Amniotic stem cell (primary cell): ENCODE results near the gene ATG12.
"Not testable (repeated sequence)": the region's sequence is repeated elsewhere in the genome, so short reads cannot be mapped to it uniquely, and the experiment has no call there.

Experiments
- DNase-seq: peaks from one replicate; lab custom pipeline; 2025; lab: John Stamatoyannopoulos, UW

The ATG12 gene

DNA sequence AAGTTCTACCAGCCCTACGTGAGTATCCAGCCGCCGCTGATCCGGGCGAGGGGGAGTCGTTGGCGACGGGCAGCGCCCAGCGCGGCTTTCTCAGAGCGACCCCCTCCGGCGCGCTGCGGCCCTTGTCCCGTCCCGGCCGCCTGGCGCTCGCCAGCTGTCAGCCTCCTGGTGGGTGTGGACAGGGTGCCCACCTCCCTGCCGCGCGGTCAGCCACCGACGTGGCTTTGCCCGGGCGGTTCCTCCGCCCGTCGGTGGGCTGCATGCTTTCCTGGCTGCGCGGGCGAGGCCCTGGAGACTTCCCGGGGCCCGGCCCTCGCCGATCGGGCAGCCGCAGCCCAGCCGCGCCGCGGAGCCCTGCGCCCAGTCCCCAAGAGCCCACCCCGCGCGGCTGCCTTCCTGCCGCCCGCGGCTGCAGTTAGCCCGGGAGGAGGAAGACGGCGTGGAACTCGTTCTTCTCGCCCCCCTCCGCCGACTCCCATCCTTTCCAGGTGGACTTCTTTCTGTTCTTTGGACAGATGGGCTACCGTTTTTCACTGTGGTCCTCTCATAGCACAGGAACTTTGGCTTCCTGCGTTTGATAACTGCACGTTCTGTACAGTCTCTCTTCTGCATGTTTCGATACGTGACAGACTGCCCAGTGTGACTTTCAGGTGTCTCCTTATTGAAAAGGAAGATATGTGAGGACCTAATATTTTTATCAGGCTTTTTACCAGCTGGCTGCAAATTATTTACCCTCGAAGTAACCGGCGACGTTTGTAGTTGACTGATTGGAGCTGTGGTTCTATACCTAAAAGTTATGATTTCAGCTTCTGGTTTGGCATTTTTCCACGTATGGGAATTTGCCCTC lies 947 bp upstream of the ATG12 start:
- peak; percentile 71 for DNase-seq

DNA sequence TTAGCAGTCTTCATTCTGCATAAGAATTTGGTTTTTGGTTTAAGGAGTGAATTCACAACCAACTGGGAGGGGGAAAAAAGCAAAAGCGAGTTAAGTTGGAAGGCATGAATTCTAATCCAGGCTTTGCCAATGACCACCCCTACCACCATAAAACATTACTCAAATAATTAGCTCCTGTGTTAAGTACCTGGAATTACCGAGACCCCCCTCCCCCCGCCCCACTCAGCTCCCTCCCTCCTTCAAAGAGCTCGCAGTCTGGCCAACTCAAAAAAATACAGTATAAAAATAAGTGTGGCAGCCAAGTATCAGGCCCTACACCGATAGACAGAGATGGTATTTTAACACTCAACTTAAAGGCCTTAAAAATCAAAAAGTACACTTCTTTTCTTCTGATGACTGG lies 492 bp downstream of the ATG12 start:
- DNase-seq = no peak

DNA sequence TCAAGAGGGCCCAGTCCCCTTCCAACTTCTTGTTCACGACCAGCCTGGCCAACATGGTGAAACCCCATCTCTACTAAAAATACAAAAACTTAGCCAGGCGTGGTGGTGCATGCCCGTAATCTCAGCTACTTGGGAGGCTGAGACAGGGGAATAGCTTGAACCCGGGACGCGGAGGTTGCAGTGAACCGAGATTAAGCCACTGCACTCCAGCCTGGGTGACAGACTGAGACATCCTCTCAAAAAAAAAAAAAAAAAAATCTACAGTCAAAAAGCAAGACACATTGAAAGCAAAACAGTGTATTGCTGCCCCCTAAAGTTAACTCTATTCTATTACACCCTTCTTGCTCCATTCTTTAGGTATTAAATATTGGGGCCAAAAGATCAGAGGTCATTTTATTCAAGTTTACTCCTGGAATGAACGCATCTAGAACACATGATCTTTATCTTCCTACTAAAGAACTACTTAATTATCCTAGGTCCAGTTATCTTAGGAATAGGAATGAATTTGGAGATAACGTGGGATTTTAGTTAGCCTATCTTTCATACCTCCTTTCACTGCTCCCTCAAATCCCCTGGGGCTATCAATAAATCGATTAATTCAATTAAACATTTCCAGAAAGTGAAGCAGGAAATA lies 2.4 kb downstream of the ATG12 start:
- DNase-seq = peak; percentile 27

DNA sequence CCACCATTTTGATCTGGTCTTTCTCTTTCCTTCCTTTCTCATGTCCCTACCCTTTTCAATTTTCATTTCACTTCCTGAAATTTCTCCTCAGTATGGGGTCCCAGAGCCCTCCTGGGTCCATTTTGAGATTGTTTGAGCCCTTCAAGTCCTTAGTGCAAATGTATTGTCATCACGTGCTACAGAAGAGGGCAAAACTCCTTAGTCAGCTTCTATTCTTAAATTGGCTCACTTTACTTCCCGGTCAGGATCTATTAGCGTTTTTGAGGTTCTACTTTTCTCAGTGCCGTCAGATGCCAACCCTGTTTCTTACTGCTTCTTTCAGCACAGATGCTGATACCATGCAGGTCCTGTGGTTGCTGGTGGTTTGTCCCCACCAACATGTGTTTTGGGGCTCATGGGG lies 5.9 kb downstream of the ATG12 start:
- DNase-seq = no peak

DNA sequence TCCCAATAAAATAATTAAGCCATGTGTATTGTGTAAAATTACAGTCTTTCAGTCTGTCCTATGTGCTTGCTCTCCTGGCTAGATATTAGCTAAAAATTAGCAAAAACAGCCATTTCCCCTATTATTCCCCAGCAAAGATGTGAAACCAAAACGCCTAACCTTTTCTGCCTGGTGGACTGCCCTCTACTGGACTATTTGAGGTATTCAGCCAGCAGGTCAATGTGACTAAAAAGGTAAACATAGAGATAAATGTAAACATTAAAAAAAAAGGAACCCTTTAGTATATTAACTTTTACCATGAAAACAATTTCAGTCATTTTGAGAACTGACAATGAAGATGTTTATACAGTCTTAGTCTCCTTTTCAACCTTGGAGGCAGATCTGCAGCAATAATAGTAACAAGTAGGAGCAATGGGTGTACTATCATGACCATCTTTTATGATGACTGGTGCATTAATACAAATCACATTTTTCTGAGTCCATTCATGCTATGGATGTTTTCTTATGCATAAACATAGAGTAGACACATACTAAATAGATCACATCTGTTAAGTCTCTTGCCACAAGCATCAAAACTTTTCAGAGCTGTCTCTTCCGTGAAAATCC lies 10.1 kb downstream of the ATG12 start:
- DNase-seq = peak; percentile 52

DNA sequence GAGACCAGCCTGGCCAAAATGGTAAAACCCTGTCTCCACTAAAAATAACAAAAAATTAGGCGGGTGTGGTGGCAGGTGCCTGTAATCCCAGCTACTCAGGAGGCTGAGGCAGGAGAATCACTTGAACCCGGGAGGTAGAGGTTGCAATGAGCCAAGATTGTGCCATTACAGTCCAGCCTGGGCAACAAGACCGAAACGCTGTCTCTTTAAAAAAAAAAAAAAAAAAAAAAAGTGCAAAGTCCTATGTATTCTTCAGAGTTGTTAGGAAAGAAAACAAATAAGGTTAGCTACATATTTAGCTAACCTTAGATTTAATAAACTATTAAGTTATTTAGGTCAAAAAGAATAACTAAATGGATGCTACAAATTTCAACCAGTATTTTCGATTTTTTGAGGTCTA lies 11.5 kb downstream of the ATG12 start:
- DNase-seq = no peak

DNA sequence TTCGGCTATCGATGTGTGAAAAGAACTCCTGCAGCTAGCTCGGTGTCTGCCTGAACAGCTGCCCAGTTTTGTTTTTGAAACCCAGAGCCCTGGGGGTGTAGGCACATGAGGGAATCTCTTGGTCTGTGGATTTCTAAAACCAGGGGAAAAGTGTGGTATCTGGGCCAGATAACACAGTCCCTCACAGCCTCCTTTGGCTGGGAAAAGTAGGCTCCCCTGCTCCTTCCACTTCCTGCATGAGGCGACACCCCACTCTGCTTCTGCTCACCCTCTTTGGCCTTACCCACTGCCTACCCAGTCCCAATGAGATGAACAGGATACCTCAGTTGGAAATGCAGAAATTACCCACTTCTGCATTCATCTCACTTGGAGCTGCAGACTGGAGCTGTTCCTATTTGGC lies 15.4 kb downstream of the ATG12 start:
- no peak for DNase-seq

DNA sequence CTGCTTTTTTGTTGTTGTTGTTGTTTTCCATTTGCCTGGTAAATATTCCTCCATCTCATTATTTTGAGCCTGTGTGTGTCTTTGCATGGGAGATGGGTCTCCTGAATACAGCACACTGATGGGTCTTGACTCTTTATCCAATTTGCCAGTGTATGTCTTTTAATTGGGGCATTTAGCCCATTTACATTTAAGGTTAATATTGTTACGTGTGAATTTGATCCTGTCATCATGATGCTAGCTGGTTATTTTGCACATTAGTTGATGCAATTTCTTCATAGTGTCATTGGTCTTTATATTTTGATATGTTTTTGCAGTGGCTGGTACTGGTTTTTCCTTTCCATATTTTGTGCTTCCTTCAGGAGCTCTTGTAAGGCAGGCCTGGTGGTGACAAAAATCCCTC lies 16.4 kb downstream of the ATG12 start:
- not testable (repeated sequence) for DNase-seq

DNA sequence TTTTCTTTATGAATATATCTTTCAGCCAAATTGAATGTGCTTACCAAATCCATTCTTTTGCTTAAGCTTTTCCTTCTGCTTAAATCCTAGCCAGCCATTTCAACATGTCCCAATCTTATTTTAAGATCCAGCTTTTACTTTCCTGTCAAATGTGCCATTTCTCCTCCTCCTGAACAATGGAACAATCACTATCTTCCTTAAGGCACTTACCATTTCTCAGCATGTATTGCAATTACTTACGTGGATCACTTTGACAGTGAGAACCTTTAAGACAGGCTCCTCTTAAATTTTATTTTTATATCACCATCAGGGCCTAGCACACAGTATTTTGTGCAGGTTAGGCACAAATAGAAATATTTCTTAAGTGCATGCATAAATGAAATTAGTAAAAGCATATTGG lies 20.5 kb downstream of the ATG12 start:
- no peak for DNase-seq

DNA sequence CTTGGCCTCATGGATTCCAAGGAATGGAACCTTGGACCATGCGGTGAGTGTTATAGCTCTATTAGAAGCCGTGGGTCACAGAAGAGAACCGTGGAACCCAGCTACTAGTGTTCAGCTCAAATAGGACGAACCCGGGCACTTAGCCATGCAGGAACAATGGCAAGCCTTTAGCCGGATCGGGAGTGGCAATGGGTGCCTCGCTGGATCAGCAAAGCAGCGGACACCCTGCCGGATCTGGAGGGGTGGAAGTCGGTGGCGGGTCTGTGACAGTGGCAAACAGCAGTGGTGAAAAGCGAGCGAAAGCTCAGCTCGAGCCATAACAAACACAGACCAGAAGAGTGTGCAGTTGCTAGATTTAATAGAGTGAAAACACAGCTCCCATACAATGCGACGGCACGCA lies 22.5 kb downstream of the ATG12 start:
- DNase-seq = no peak

DNA sequence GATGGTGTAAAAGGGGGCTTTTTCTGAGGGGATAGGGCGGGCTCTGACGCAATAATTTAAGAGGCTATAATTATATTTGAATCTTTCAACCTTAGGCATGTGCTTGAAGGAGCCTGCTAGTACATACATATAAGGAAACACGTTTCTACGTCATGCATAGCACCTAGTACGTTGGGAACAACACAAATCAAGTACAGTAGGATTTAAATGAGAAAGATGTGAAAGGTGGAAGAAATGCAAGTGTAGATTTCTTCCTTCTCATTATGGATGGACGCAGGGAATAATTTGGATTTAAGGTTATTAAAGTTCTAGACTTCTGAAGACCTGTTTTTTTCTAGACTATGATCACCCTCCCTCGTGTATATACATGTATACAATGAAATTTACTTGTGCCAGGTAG lies 24.0 kb downstream of the ATG12 start:
- no peak for DNase-seq

DNA sequence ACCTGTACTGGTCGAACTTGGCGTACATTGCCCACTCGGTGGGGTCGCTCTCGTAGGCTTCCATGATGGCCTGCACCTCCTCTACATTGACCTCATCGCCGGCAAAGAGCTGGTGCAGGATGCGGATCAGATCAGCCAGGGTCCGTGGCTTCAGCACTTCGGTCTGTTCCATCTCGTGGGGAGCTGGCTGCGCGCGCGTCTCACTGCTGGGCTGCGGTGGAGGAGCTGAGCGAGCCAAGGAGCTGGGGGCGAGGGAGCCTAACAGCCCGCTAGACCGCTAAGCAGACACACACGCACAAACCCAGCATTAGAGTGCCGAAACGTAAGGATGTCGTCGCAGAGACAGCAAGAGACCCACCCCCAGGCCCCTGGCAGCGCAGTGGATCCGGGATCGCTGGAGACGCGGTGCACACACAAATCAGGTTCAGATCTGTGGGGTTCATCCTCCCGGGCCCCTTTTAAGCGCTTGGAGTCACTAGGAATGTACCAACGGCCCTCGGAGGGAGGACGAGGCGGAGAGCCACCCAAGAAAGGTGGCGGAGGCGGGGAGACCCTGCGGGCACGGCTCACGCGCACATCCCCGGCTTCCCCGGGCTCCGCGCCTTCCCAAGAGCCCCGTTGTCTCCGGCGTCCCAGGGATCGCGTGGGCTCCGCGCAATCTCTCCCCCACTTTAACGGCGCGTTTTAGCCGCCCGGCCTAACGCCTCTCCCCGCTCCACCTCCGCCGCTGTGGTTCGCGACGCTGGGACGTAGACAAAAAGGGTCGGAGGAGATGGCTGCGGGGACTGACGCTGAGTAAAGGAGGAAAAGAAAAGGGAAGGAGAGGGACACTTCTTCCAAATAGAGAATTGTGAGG lies 24.9 kb downstream of the ATG12 start, which contains the start of gene CDO1:
Gene CDO1 (minus strand): TSS at position 434 of the 856 bp plus-strand sequence. CDS start 262 bp downstream, at position 172.
- DNase-seq = no peak

DNA sequence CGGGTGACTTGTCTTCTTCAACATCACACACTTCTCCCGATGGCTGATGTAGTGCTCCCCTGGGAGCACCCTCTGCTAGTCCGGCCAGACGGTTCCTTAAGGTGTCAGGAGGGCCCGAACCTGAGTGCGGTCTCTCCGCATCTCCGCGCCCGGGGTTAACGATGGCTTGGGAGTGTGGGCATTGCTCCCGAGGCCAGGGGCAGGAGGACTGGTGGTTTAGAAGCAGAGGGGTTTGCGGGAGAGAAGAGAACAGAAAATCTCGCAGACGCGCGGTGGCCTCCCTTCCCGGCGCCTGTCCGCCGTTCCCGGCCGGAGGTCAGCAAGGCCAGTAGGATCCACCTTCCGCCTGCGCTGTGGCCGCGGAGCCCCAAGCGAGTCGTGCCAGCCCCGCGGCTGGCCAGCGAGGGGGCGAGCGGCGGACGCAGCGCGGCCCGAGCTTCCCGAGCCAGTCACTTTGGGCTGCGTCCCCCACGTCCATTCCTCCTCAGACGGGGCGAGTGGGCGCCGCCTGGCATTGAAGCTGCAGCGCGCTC lies 25.6 kb downstream of the ATG12 start:
- DNase-seq = no peak

DNA sequence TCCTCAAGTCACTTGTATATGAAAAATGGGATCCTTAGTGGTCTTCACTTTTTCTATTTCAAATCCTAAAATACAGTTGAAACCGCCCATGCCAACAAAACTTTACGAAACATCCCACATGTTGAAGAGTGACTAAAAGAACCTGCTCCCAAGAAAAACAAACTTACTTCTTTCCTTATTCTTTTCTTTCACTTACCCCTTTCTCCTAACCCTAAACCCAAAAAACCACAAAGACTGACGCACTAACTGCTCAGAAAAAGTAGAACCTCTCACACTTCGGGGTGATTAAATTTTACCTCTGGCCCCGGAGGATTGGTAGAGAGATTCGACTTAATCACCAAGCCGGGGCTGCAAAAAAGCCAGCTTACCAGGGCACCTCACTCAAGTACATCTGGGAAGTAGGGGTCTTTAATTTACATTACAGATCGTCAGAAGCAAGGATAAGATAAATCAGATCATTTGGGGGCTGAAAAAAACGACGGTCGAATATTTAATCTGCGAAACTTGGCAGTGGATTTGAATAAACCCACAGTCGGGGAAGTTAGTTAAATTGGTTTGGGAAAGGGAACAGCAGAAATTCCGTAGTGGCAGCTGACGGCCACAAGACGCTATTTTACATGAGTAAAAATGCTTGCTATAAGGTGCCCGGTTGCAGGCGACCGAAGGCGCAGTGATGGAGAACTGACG lies 26.2 kb downstream of the ATG12 start:
- DNase-seq = no peak

DNA sequence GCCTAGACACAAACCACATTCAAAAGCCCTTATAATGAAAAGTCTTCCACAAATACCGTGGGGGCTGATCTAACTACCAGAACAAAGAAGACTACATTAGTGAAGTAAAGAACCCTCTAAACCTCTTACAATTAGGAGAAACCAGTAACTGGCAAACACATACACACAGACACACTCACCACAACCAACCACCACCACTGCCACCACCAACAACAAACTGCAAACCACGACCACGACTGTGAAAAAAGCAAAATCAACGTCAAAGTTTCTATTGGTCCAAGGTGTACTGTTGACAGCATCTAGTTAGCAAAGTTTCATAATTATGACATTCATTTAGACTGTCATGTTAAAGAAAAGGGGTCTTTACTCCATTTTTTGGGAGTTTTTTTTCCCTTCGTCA lies 27.6 kb downstream of the ATG12 start:
- DNase-seq = no peak

DNA sequence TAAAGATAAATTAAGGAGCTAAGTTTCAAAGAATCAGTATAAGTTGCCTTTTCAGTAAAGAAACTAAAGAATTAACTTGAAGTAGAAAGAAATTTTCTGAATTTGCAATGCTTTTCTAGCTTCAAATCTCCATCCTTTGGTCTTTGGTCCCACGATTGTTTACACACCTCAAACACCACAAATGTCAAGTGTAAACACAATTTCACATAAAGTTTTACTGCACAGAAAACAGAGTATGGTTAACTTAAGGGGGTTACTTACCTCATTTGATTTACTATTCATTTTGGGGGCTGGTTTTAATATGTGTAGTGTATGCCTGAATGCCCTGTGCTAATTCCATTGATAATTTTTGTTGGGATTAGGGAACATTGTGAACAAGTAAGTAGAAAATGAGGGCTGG lies 29.0 kb downstream of the ATG12 start:
- DNase-seq = no peak

DNA sequence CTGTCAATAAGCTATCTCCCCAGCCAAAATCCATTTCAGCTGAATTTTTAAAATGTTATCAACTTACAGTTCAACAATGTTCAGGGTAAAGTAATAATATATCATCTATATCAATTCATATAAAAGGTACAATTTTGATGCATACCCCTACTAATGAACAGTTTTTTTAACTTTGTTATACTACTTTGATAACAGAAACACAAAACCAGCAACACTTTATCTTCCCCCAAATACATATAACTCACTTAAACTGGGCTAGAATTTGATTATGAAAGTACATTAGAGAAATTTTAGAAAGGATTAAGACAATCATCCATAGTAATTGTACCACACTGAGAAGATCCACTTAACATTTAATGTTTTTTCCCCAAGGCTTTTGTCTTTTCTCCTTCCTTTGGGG lies 30.0 kb downstream of the ATG12 start:
- no peak for DNase-seq

DNA sequence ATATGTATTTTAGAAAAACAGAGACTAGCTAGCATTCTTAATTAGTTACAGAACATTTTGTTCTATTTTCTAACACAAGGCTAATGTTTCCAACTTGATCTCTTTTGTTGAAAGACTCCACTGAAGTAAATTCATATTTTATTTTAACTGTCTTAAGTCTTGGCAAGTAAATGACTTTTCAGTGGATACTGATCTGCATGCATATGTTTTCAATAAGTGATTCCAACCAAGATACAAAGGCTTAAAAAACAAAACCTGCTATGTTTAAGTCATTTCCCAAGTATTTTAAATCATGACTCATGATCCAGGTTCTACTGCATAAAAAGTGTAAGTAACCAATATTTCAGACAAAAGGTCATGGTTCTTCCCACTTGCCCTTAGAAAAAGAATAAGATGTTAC lies 30.6 kb downstream of the ATG12 start:
- peak; percentile 32 for DNase-seq

DNA sequence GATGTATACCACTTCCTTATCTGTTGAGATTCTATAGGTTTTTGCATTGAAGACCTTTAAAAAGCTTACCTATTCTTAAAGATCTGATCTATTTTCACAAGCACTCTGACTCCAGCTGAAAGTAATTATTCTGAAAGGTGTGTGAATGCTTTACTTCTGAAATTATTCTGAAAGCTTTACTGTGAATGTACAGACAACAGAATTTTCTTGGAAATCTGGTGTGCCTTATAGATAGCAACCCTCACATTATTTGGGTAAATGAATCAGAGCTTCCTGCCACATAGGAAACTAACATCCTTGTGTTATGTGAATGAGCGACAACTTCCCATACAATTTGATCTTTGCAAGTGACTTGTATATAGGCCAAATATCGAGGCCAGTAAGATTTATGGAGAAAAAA lies 31.4 kb downstream of the ATG12 start:
- DNase-seq = no peak

DNA sequence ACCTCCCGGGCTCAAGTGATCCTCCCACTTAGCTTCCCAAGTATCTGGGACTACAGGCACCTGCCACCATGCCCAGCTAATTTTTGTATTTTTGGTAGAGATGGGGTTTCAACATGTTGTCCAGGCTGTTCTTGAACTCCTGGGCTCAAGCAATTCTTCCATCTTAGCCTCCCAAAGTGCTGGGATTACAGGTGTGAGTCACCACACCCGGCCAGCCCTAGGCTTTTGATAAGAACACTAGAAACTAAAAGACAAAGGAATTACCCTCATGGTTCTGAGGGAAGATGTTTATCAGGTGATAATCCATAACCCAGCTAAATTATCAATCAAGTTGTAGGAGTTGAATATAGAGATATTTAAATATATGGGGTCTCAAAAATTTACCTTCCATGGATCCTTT lies 33.3 kb downstream of the ATG12 start:
- not testable (repeated sequence) for DNase-seq

DNA sequence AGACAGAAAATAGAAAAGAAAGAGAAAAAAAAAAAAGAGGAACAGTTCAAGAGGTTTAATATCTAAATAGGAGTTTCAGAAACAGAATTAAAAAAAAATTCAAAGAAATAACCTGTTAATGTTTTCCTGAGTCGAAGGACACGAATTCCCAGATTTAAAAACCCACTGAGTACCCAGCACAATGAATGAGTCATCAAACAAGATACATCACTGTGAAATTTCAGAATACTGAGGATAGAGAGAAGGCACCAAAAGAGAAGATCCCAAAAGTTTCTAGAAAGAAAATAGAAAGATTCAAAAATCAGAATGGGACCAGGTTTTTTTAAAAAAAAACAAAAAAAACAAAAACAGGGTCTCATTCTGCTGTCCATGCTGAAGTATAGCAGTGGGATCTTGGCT lies 33.7 kb downstream of the ATG12 start:
- DNase-seq = no peak
